ENCODE results near the gene LTBP1.

Gene LTBP1

GRCh38 chr2:32923109-32923508 lies 23.6 kb upstream of the LTBP1 start:
- TF ChIP-seq, protein P1, sequence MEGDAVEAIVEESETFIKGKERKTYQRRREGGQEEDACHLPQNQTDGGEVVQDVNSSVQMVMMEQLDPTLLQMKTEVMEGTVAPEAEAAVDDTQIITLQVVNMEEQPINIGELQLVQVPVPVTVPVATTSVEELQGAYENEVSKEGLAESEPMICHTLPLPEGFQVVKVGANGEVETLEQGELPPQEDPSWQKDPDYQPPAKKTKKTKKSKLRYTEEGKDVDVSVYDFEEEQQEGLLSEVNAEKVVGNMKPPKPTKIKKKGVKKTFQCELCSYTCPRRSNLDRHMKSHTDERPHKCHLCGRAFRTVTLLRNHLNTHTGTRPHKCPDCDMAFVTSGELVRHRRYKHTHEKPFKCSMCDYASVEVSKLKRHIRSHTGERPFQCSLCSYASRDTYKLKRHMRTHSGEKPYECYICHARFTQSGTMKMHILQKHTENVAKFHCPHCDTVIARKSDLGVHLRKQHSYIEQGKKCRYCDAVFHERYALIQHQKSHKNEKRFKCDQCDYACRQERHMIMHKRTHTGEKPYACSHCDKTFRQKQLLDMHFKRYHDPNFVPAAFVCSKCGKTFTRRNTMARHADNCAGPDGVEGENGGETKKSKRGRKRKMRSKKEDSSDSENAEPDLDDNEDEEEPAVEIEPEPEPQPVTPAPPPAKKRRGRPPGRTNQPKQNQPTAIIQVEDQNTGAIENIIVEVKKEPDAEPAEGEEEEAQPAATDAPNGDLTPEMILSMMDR (IDR thresholded peaks at IDR 0.05; ENCODE audit: low read depth, low read length) = no peak
- no peak for DNase-seq (ENCODE audit: extremely low read depth, low read depth)

- no peak for DNase-seq (ENCODE audit: extremely low read depth, low read depth)
- TF ChIP-seq, protein P1 (IDR thresholded peaks at IDR 0.05; ENCODE audit: low read depth, low read length) = no peak
Measured at GRCh38 chr2:32925283-32925815, 21.4 kb upstream of the LTBP1 start.

DNA sequence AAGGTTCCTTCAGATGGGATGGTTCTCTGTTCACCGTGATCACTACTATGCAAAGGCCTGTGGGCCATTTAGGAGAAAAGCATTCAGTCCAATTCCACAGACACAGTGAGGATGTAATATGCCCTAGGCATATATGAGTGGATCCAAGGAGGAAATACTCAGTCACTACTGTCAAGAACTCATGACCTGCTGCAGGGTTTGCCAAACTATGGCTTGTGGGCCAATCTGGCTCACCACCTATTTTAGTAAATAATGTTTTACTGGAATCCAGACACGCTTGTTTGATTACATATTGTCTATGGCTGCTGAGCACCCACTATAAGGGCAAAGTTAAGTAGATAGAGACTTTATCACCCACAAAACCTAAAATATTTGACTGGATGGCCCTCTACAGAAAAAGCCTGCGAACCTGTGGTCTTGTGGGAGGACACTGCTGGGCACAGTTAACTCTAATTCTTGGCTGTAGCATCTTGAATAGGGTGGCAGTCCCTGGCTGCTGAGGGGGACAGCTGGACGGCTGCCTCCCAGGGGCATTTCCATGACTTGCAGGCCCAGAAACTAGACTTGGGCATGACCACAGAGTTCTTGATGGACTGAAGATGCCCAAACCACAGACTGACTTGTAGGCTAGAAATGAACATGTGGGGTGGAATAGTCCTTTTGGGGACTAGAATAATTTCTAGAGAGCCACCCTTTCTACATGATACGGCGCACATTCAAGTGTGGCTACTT lies 20.6 kb upstream of the LTBP1 start:
- DNase-seq (ENCODE audit: extremely low read depth, low read depth) = no peak
- TF ChIP-seq, protein P1 (IDR thresholded peaks at IDR 0.05; ENCODE audit: low read depth, low read length) = no peak

- TF ChIP-seq, protein P1 (IDR thresholded peaks at IDR 0.05; ENCODE audit: low read depth, low read length) = no peak
- no peak for DNase-seq (ENCODE audit: extremely low read depth, low read depth)
Measured at GRCh38 chr2:32926708-32927084, 20.1 kb upstream of the LTBP1 start.

- TF ChIP-seq, protein P1 (IDR thresholded peaks at IDR 0.05; ENCODE audit: low read depth, low read length) = no peak
- no peak for DNase-seq (ENCODE audit: extremely low read depth, low read depth)
Measured at GRCh38 chr2:32930436-32930835, 16.3 kb upstream of the LTBP1 start.

DNA sequence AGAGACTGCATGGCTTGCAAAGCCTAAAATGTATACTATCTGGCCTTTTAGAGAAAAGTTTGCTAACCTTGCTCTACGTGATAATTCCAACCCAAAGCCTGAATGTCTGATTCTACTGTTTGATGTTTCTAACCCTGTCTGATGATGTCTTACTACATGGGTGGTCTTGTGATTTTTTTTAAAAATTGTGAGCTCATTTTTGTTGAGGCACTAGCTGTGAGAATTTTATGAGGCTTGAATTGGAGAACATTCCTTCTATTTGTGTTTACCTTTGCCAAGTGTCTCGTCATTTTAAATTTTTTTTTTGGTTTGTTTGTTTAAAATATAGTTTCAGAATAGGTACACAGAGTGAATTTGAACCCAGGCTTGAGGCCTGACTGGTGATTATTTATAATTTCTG lies 15.2 kb upstream of the LTBP1 start:
- TF ChIP-seq, protein P1 (IDR thresholded peaks at IDR 0.05; ENCODE audit: low read depth, low read length) = no peak

DNA sequence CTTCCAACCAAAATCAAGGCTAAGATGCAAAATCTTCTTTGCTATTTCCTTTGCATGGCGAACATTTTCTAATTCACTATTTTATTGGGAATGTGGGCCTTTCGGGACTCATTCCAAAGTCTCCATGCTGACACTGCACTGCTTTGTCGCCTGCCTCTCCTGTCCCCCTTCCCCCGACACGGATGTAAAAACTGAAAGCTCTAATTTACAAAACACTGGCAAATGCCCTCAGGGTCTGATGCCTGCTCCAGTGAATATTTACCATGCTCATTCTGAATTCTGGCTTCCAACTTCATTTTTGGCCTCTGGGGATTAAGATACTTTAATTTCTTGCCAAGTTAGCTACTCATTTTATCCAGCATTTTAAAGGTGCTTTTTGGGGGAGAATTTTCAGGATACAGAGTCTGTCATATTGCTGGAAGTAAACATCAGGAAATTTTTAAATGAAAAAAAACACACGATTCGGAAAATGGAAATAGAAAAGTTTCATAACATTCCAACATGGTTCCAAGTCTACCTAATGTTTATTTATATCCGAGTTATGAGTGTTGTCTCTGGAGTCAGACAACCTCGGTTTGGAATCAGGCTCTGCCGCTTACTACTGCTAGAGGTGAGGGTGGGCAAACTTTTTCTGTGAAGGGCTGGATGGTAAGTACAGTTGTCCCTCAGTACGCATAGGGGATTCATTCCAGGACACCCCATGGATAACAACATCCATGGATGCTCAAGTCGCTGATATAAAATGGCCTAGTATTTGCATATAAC lies 14.6 kb upstream of the LTBP1 start:
- TF ChIP-seq, protein P1 (IDR thresholded peaks at IDR 0.05; ENCODE audit: low read depth, low read length) = no peak
- DNase-seq (ENCODE audit: extremely low read depth, low read depth) = no peak

More for the DNA sequence above, 15.2 kb upstream of the LTBP1 start:
- no peak for DNase-seq (ENCODE audit: extremely low read depth, low read depth)
